K562 (cell line): ENCODE data around the gene CPLX4. TPM values are rescaled to one million over a fixed set of nuclear protein-coding genes. Genes with fewer than 3 reads are reported as not detected.

Source experiments
- ARID2 ChIP-seq: fragments of 450-650 bp; IDR thresholded peaks from 2 replicates; pipeline ENCODE4 v1.6.1; 2017; ENCODE audit warnings: antibody characterized with exemption, mild to moderate bottlenecking
- ATF7 ChIP-seq: fragments of 450-650 bp; IDR thresholded peaks from 2 replicates; pipeline ENCODE4 v1.7.1; 2014; ENCODE audit warnings: mild to moderate bottlenecking, moderate library complexity
- EP300 ChIP-seq: IDR thresholded peaks from 2 replicates; pipeline ENCODE4 v1.6.1; 2012; ENCODE audit warnings: low read length, improper control_type of control experiment
- FOS ChIP-seq: IDR thresholded peaks from 3 replicates; pipeline ENCODE4 v1.6.1; 2011; ENCODE audit not compliant: insufficient read length; ENCODE audit errors: extremely low read depth
- FOXP1 ChIP-seq: sonication (generic); formaldehyde crosslinking; IDR thresholded peaks from 2 replicates; pipeline ENCODE4 v1.8.0; 2022; ENCODE audit warnings: mild to moderate bottlenecking, missing genetic modification reagents
- HNRNPLL ChIP-seq: fragments of 200-400 bp; formaldehyde crosslinking; IDR thresholded peaks from 2 replicates; pipeline ENCODE4 v1.6.1; 2017; ENCODE audit warnings: low read length, low read depth, mild to moderate bottlenecking; ENCODE audit not compliant: poor library complexity, severe bottlenecking
- HSF4 ChIP-seq: fragments of 250-450 bp; sonication (Bioruptor Pico); IDR thresholded peaks from 2 replicates; pipeline ENCODE4 v2.1.2; 2022; ENCODE audit warnings: mild to moderate bottlenecking, moderate library complexity, borderline replicate concordance
- IRF1 ChIP-seq: sonication (generic); formaldehyde crosslinking; IDR thresholded peaks from 2 replicates; pipeline ENCODE4 v1.8.0; 2022; ENCODE audit warnings: missing genetic modification reagents, mild to moderate bottlenecking, borderline replicate concordance
- RBM39 ChIP-seq: fragments of 200-400 bp; formaldehyde crosslinking; optimal IDR thresholded peaks from 2 replicates; pipeline ENCODE3; 2018; ENCODE audit warnings: low read depth, low read length
- TCF3 ChIP-seq: sonication (generic); formaldehyde crosslinking; IDR thresholded peaks from 2 replicates; pipeline ENCODE4 v1.4.0; 2020; ENCODE audit warnings: mild to moderate bottlenecking, missing genetic modification reagents
- TEAD4 ChIP-seq, 2 experiments: sonication (generic) in 1 of 2; formaldehyde crosslinking in 1 of 2; IDR thresholded peaks; 2 replicates each; pipeline versions ENCODE4 v1.6.1 to v1.8.0; 2012 to 2022; ENCODE audit warnings: borderline replicate concordance in 1 of 2, inconsistent platforms in 1 of 2, low read length in 1 of 2, mild to moderate bottlenecking in 1 of 2, missing genetic modification reagents in 1 of 2
- ZKSCAN1 ChIP-seq: fragments of 150-350 bp; IDR thresholded peaks from 2 replicates; pipeline ENCODE4 v1.6.1; 2016; ENCODE audit warnings: low read depth, low read length
- ZNF212 ChIP-seq: fragments of 450-650 bp; formaldehyde crosslinking; IDR thresholded peaks from 2 replicates; pipeline ENCODE4 v1.4.0; 2020; ENCODE audit warnings: mild to moderate bottlenecking
- ZNF253 ChIP-seq: fragments of 250-450 bp; sonication (Bioruptor Pico); conservative IDR thresholded peaks from 2 replicates; pipeline ENCODE4 v1.6.1; 2021; ENCODE audit warnings: mild to moderate bottlenecking
- polyA plus RNA-seq, 8 experiments: library from polyadenylated mRNA; depleted of rRNA in 4 of 8; stranded (reverse) in 5 of 8; unstranded in 3 of 8; fragments of >200 nt; fragmentation: Nextera tagmentation in 2 of 8; fragmentation: Illumina TruSeq in 1 of 8; extraction: Ambion mirVana in 2 of 8; extraction: Trizol in 1 of 8; gene quantifications; 2 replicates each; pipeline versions ENCODE4 v1.2.1 to v1.2.3, GENCODE V29; 2011 to 2014; ENCODE audit warnings: inconsistent platforms in 1 of 8, missing spikeins in 1 of 8
- total RNA-seq, 7 experiments: library from RNA; depleted of rRNA in 6 of 7; stranded (reverse); fragments of >200 nt in 6 of 7; fragmentation: Illumina TruSeq in 2 of 7; extraction: Trizol in 2 of 7; gene quantifications; 2 replicates each; pipeline versions ENCODE4 v1.2.1 to v1.2.3, GENCODE V29; 2011 to 2021; ENCODE audit warnings: low replicate concordance in 1 of 7
- TF ChIP-seq, protein P1 (sequence below): fragments of 250-450 bp; sonication (Bioruptor Pico); IDR thresholded peaks from 2 replicates; pipeline ENCODE4 v1.5.0; 2020; ENCODE audit warnings: mild to moderate bottlenecking
- TF ChIP-seq, protein P2 (sequence below), 3 experiments: fragments of 200-800 bp in 1 of 3; sonication (Bioruptor generic) in 1 of 3; sonication (generic) in 1 of 3; formaldehyde crosslinking in 1 of 3; IDR thresholded peaks; 2 replicates each; pipeline versions ENCODE4 v1.6.1 to v1.8.0; 2016 to 2022; ENCODE audit warnings: mild to moderate bottlenecking in 2 of 3, missing compliant biosample characterization in 2 of 3, missing genetic modification characterization in 2 of 3, missing genetic modification reagents in 1 of 3
- TF ChIP-seq, protein P3 (sequence below): fragments of 200-800 bp; sonication (Bioruptor generic); IDR thresholded peaks from 2 replicates; pipeline ENCODE4 v1.6.1; 2017; ENCODE audit warnings: missing genetic modification characterization, missing compliant biosample characterization
- TF ChIP-seq, protein P4 (sequence below): sonication (generic); formaldehyde crosslinking; IDR thresholded peaks from 2 replicates; pipeline ENCODE4 v1.8.1; 2023; ENCODE audit warnings: mild to moderate bottlenecking, missing genetic modification reagents
- TF ChIP-seq, protein P5 (sequence below): sonication (generic); formaldehyde crosslinking; IDR thresholded peaks from 2 replicates; pipeline ENCODE4 v1.8.0; 2022; ENCODE audit warnings: missing genetic modification reagents, mild to moderate bottlenecking, moderate library complexity, borderline replicate concordance

Gene CPLX4
- total and polyA plus RNA-seq, 9 of the 15 experiments (the other 6 are each of a cell fraction or from before 2014, with no cell fraction given), result not detected

- TF ChIP-seq HSF4 (CRISPR knock-in tag) (no peak), ZKSCAN1 (no peak), TEAD4 (IDR thresholded peaks at IDR 0.05; ENCODE audit: low read length) (no peak), TEAD4 (CRISPR knock-in tag; IDR thresholded peaks at IDR 0.05; ENCODE audit: borderline replicate concordance) (no peak), FOXP1 (CRISPR knock-in tag) (no peak), IRF1 (CRISPR knock-in tag) (no peak), ZNF212 (no peak), ZNF253 (CRISPR knock-in tag) (no peak), HNRNPLL (peak; percentile 69), TCF3 (no peak), RBM39 (no peak), ARID2 (no peak), ATF7 (no peak), EP300 (no peak), FOS (no peak)
- TF ChIP-seq, protein P1, sequence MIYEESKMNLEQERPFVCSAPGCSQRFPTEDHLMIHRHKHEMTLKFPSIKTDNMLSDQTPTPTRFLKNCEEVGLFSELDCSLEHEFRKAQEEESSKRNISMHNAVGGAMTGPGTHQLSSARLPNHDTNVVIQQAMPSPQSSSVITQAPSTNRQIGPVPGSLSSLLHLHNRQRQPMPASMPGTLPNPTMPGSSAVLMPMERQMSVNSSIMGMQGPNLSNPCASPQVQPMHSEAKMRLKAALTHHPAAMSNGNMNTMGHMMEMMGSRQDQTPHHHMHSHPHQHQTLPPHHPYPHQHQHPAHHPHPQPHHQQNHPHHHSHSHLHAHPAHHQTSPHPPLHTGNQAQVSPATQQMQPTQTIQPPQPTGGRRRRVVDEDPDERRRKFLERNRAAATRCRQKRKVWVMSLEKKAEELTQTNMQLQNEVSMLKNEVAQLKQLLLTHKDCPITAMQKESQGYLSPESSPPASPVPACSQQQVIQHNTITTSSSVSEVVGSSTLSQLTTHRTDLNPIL (CRISPR knock-in tag), result no peak
- TF ChIP-seq, protein P2, sequence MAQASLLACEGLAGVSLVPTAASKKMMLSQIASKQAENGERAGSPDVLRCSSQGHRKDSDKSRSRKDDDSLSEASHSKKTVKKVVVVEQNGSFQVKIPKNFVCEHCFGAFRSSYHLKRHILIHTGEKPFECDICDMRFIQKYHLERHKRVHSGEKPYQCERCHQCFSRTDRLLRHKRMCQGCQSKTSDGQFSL (CRISPR knock-in tag; IDR thresholded peaks at IDR 0.05), result no peak
- TF ChIP-seq, protein P2 (tag; IDR thresholded peaks at IDR 0.05), result no peak
- TF ChIP-seq, protein P3, sequence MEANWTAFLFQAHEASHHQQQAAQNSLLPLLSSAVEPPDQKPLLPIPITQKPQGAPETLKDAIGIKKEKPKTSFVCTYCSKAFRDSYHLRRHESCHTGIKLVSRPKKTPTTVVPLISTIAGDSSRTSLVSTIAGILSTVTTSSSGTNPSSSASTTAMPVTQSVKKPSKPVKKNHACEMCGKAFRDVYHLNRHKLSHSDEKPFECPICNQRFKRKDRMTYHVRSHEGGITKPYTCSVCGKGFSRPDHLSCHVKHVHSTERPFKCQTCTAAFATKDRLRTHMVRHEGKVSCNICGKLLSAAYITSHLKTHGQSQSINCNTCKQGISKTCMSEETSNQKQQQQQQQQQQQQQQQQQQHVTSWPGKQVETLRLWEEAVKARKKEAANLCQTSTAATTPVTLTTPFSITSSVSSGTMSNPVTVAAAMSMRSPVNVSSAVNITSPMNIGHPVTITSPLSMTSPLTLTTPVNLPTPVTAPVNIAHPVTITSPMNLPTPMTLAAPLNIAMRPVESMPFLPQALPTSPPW (CRISPR knock-in tag), result peak; percentile 19; the same call in 1 of the 2 replicates
- TF ChIP-seq, protein P4, sequence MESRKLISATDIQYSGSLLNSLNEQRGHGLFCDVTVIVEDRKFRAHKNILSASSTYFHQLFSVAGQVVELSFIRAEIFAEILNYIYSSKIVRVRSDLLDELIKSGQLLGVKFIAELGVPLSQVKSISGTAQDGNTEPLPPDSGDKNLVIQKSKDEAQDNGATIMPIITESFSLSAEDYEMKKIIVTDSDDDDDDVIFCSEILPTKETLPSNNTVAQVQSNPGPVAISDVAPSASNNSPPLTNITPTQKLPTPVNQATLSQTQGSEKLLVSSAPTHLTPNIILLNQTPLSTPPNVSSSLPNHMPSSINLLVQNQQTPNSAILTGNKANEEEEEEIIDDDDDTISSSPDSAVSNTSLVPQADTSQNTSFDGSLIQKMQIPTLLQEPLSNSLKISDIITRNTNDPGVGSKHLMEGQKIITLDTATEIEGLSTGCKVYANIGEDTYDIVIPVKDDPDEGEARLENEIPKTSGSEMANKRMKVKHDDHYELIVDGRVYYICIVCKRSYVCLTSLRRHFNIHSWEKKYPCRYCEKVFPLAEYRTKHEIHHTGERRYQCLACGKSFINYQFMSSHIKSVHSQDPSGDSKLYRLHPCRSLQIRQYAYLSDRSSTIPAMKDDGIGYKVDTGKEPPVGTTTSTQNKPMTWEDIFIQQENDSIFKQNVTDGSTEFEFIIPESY, result no peak
- TF ChIP-seq, protein P5, sequence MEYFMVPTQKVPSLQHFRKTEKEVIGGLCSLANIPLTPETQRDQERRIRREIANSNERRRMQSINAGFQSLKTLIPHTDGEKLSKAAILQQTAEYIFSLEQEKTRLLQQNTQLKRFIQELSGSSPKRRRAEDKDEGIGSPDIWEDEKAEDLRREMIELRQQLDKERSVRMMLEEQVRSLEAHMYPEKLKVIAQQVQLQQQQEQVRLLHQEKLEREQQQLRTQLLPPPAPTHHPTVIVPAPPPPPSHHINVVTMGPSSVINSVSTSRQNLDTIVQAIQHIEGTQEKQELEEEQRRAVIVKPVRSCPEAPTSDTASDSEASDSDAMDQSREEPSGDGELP (CRISPR knock-in tag), result peak; percentile 28; the same call in 1 of the 2 replicates
Observed at GRCh38 chr18:59308248-59308937, 10.1 kb downstream of the CPLX4 start (continued).
